GM23338 (cell line): ENCODE results near the gene C6orf120. TPM values are rescaled to one million over a fixed set of nuclear protein-coding genes. Genes with fewer than 3 reads are reported as not detected.

Experiments used
- ATAC-seq: fragments of 200-7000 bp; cut with Tn5 transposase; 3 replicates; pipeline ENCODE4 v1.9.1; 2020
- DNase-seq: peaks from one replicate; pipeline ENCODE4 v3.0.0-alpha.2; 2015; ENCODE audit warnings: low spot score
- H2AFZ ChIP-seq: fragments of 200-600 bp; sonication (generic); 2 replicates; pipeline ENCODE4 v1.8.0; 2016; ENCODE audit warnings: antibody characterized with exemption, mild to moderate bottlenecking, moderate library complexity
- H3F3A ChIP-seq: fragments of 200-600 bp; sonication (generic); replicated peaks from 2 replicates; pipeline ENCODE4 v1.8.0; 2017; ENCODE audit warnings: antibody characterized with exemption, mixed run types, low read depth
- H3K27ac ChIP-seq: fragments of 200-600 bp; sonication (generic); 2 replicates; pipeline ENCODE4 v1.6.1; 2016; ENCODE audit warnings: low read depth
- H3K27me3 ChIP-seq: fragments of 200-600 bp; sonication (generic); 2 replicates; pipeline ENCODE4 v1.8.0; 2016; ENCODE audit warnings: mild to moderate bottlenecking, mixed run types, moderate library complexity; ENCODE audit not compliant: insufficient read depth
- H3K36me3 ChIP-seq: fragments of 200-600 bp; sonication (generic); 2 replicates; pipeline ENCODE4 v1.8.0; 2016; ENCODE audit warnings: mild to moderate bottlenecking; ENCODE audit not compliant: insufficient read depth
- H3K4me1 ChIP-seq: fragments of 200-600 bp; sonication (generic); 2 replicates; pipeline ENCODE4 v1.8.0; 2016; ENCODE audit warnings: mild to moderate bottlenecking, moderate library complexity; ENCODE audit not compliant: insufficient read depth
- H3K4me2 ChIP-seq: fragments of 200-600 bp; sonication (generic); 2 replicates; pipeline ENCODE4 v1.7.1; 2017; ENCODE audit warnings: mixed run types
- H3K4me3 ChIP-seq: fragments of 200-600 bp; sonication (generic); 2 replicates; pipeline ENCODE4 v1.6.1; 2016; ENCODE audit warnings: mixed run types
- H3K79me2 ChIP-seq: fragments of 200-600 bp; sonication (generic); replicated peaks from 2 replicates; pipeline ENCODE4 v1.8.0; 2017; ENCODE audit warnings: mild to moderate bottlenecking; ENCODE audit not compliant: insufficient read depth
- H3K9me2 ChIP-seq: fragments of 200-600 bp; sonication (generic); 2 replicates; pipeline ENCODE4 v1.8.0; 2017; ENCODE audit not compliant: insufficient read depth
- H4K20me1 ChIP-seq: fragments of 200-600 bp; sonication (generic); replicated peaks from 2 replicates; pipeline ENCODE4 v1.8.0; 2017; ENCODE audit warnings: mild to moderate bottlenecking; ENCODE audit not compliant: insufficient read depth
- H3K27ac Mint-ChIP-seq: 2 replicates; pipeline ENCODE4 v1.8.0; 2020; ENCODE audit warnings: inconsistent platforms, mild to moderate bottlenecking, moderate library complexity, mixed read lengths
- H3K27me3 Mint-ChIP-seq: 3 replicates; pipeline ENCODE4 v1.8.0; 2022; ENCODE audit warnings: low read depth, mild to moderate bottlenecking, moderate library complexity, mixed read lengths, inconsistent platforms; ENCODE audit not compliant: insufficient read depth, poor library complexity
- H3K36me3 Mint-ChIP-seq: 3 replicates; pipeline ENCODE4 v1.8.0; 2021; ENCODE audit warnings: low read depth, mild to moderate bottlenecking, inconsistent platforms, moderate library complexity, mixed read lengths
- H3K4me1 Mint-ChIP-seq: 3 replicates; pipeline ENCODE4 v1.8.0; 2020; ENCODE audit warnings: mild to moderate bottlenecking, inconsistent platforms, mixed read lengths
- H3K4me3 Mint-ChIP-seq: 3 replicates; pipeline ENCODE4 v1.8.0; 2021; ENCODE audit warnings: moderate library complexity, mild to moderate bottlenecking, inconsistent platforms, mixed read lengths
- H3K9me3 Mint-ChIP-seq: 3 replicates; pipeline ENCODE4 v1.8.0; 2020; ENCODE audit warnings: moderate library complexity, mild to moderate bottlenecking, inconsistent platforms, mixed read lengths
- CTCF ChIP-seq, 2 experiments: fragments of 200-600 bp in 1 of 2; sonication (generic) in 1 of 2; conservative IDR thresholded peaks; 2 replicates each; pipeline versions ENCODE4 v1.5.1 to v1.6.1; 2016 to 2017; ENCODE audit warnings: antibody characterized with exemption in 2 of 2, low read depth in 2 of 2, mild to moderate bottlenecking in 2 of 2, moderate library complexity in 1 of 2
- ETS1 ChIP-seq: IDR thresholded peaks from 2 replicates; pipeline ENCODE4 v1.6.1; 2016; ENCODE audit warnings: antibody characterized with exemption
- EZH2 ChIP-seq: fragments of 200-600 bp; sonication (generic); IDR thresholded peaks from one replicate; pipeline ENCODE4 v1.8.0; 2017; ENCODE audit warnings: antibody characterized with exemption, mild to moderate bottlenecking, low read depth; ENCODE audit not compliant: unreplicated experiment
- NANOG ChIP-seq: IDR thresholded peaks from 2 replicates; pipeline ENCODE4 v1.6.1; 2016; ENCODE audit warnings: antibody characterized with exemption, borderline replicate concordance
- POLR2AphosphoS5 ChIP-seq: IDR thresholded peaks from 2 replicates; pipeline ENCODE4 v1.6.1; 2016; ENCODE audit warnings: antibody characterized with exemption, low read depth
- REST ChIP-seq: IDR thresholded peaks from one replicate; pipeline ENCODE4 v1.6.1; 2018; ENCODE audit warnings: antibody characterized with exemption; ENCODE audit not compliant: unreplicated experiment
- STAT1 ChIP-seq: IDR thresholded peaks from one replicate; pipeline ENCODE4 v1.6.1; 2016; ENCODE audit warnings: antibody characterized with exemption; ENCODE audit not compliant: unreplicated experiment
- ZNF114 ChIP-seq: fragments of 250-450 bp; sonication (Bioruptor Pico); IDR thresholded peaks from 2 replicates; pipeline ENCODE4 v1.5.0; 2020; ENCODE audit warnings: mild to moderate bottlenecking, moderate library complexity
- ZNF331 ChIP-seq: fragments of 250-450 bp; sonication (Bioruptor Pico); IDR thresholded peaks from 2 replicates; pipeline ENCODE4 v1.5.0; 2020; ENCODE audit warnings: low read depth, mild to moderate bottlenecking, moderate library complexity
- ZNF462 ChIP-seq: fragments of 250-450 bp; sonication (Bioruptor Pico); IDR thresholded peaks from 2 replicates; pipeline ENCODE4 v1.5.0; 2020; ENCODE audit warnings: mild to moderate bottlenecking, moderate library complexity
- polyA plus RNA-seq: library from polyadenylated mRNA; unstranded; fragments of >200 nt; fragmentation: Nextera tagmentation; extraction: Ambion mirVana; gene quantifications from 2 replicates; pipeline ENCODE4 v1.2.1, GENCODE V29; 2016
- total RNA-seq: library from RNA; depleted of rRNA; stranded (reverse); fragments of >200 nt; shearing (Covaris generic); gene quantifications from 2 replicates; pipeline ENCODE4 v1.2.3, GENCODE V29; 2014

C6orf120 gene
- total and polyA plus RNA-seq, 2 experiments from 2014 or later, result 18.8 to 57.3 TPM

- peaks cover 7% of the 10 kb centered on the region for H3K27me3 Mint-ChIP-seq
These were observed 28.0 kb downstream of the C6orf120 start for GRCh38 chr6:169729961-169730360.

More at GRCh38 chr6:169729961-169730360, 28.0 kb downstream of the C6orf120 start:
- H3K27ac ChIP-seq, result no peak overlapping the region
- H3K27ac Mint-ChIP-seq, result no peak overlapping the region
- no peak for DNase-seq
- H3K9me2 ChIP-seq, result no peaks in the 10 kb centered on the region
- H3K79me2 ChIP-seq, result no peaks in the 10 kb centered on the region; the same call in 1 of the 2 replicates
- H3K9me3 Mint-ChIP-seq, result no peaks in the 10 kb centered on the region
- H3K4me1 ChIP-seq, result peaks cover 9% of the 10 kb centered on the region
- H2AFZ ChIP-seq, result no peak overlapping the region
- H3K27me3 ChIP-seq, result no peaks in the 10 kb centered on the region
- no peaks in the 10 kb centered on the region; the same call in 1 of the 2 replicates for H4K20me1 ChIP-seq
- no peak overlapping the region for H3K4me3 ChIP-seq
- no peak for ATAC-seq
- no peak overlapping the region for H3K4me2 ChIP-seq
- no peaks in the 10 kb centered on the region for H3K36me3 ChIP-seq
- TF ChIP-seq POLR2AphosphoS5 (no peak), ZNF462 (CRISPR knock-in tag) (no peak), ZNF114 (CRISPR knock-in tag) (no peak), STAT1 (no peak), REST (no peak), ETS1 (no peak), NANOG (no peak), CTCF (conservative IDR thresholded peaks at IDR 0.05; ENCODE audit: low read depth in 2 of 2) (no peak), EZH2 (no peak), ZNF331 (no peak)
- H3K36me3 Mint-ChIP-seq, result peaks cover 4% of the 10 kb centered on the region; the same call in 1 of the 3 replicates
- no peaks in the 10 kb centered on the region for H3F3A ChIP-seq
- H3K4me3 Mint-ChIP-seq, result no peak overlapping the region
- peaks cover 27% of the 10 kb centered on the region for H3K4me1 Mint-ChIP-seq
